Sigmoid colon (tissue), 3 donors: ENCODE results near the gene RHOA.

Experiments used
- POLR2A ChIP-seq, 2 donors: fragments of 450-650 bp; IDR thresholded peaks; one replicate each; pipeline ENCODE4 v1.6.1; 2016; ENCODE audit warnings: antibody characterized with exemption in 2 of 2, mild to moderate bottlenecking in 2 of 2, moderate library complexity in 2 of 2
- TF ChIP-seq, protein P1 (sequence below), 4 experiments: fragments of 450-650 bp in 3 of 4; fragments of 200-600 bp in 1 of 4; IDR thresholded peaks; one replicate each; pipeline ENCODE4 v1.5.1; 2016 to 2019; ENCODE audit warnings: antibody characterized with exemption in 4 of 4, mild to moderate bottlenecking in 3 of 4, moderate library complexity in 2 of 4

DNA sequence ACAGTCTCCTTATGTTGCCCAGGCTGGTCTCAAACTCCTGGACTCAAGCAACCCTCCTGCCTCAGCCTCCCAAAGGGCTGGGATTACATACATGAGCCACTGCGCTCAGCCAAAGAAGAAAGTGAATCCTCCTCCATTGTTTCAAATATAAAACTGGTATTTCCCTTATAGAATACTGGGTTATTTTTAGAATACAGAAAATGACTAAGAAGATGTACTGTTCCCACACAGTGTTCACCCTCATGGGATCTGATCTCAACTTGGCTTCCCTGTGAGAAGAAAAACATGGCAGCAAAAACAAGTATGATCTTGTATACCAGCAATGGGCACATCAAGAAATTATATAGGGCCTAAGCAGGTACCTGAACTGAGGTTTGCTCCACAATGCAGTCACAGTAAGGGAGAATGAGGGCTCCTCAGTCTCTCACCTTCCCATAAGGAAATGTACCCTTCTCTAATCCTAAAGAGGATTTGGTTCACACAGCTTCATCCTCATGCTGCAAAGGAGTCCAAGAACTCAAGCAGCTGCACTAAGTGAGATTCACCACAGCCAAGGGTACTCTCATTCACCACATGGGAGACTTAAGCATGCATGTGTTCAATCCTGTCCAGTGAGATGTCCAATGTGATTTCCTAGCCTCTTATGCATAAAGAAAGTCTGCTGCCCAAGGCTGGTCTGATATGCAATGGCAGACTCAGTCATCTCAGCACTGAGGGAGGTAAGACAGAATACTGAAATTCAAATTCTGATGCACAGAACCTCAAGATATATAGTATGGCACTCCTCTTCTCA, 97.7 kb downstream of the RHOA start:
- TF ChIP-seq, protein P1, sequence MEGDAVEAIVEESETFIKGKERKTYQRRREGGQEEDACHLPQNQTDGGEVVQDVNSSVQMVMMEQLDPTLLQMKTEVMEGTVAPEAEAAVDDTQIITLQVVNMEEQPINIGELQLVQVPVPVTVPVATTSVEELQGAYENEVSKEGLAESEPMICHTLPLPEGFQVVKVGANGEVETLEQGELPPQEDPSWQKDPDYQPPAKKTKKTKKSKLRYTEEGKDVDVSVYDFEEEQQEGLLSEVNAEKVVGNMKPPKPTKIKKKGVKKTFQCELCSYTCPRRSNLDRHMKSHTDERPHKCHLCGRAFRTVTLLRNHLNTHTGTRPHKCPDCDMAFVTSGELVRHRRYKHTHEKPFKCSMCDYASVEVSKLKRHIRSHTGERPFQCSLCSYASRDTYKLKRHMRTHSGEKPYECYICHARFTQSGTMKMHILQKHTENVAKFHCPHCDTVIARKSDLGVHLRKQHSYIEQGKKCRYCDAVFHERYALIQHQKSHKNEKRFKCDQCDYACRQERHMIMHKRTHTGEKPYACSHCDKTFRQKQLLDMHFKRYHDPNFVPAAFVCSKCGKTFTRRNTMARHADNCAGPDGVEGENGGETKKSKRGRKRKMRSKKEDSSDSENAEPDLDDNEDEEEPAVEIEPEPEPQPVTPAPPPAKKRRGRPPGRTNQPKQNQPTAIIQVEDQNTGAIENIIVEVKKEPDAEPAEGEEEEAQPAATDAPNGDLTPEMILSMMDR (IDR thresholded peaks at IDR 0.05) = no peak
- TF ChIP-seq POLR2A (IDR thresholded peaks at IDR 0.05) = no peak
